ENCODE measurements around the gene AHNAK.

Gene AHNAK

DNA sequence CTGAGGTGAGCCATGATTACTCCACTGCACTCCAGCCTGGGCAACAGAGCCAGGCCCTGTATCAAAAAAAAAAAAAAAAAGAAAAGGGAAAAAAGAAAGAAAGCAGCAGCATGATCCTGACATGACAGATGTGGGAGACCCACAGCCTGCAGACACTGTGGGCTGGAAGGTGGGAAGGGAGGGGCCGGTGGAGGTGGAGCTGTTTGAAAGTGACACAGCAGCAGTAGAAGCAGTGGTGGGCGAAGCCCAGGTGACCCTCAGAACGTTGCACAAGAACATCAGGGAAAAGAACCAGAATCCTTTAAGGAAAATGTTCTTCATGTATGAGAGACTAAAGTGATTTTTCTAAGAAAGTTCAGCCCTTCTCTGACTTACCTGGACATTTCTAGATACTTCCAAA lies 154.1 kb downstream of the AHNAK start:
- Histone ChIP-seq H3K23ac (ENCODE audit: low read length) (no peak overlapping the region), H3K4me1 (ENCODE audit: control insufficient read depth, low read depth, low read length) (peaks cover 8% of the 10 kb centered on the region), H4K5ac (ENCODE audit: low read length) (no peak overlapping the region), H3K79me1 (ENCODE audit: low read length) (no peaks in the 10 kb centered on the region), H3K79me2 (ENCODE audit: control insufficient read depth, insufficient read depth, low read length) (no peaks in the 10 kb centered on the region), H3K4ac (ENCODE audit: low read depth, low read length) (no peak overlapping the region), H3K9ac (ENCODE audit: low read length) (no peak overlapping the region), H3K27ac (ENCODE audit: low read depth, low read length) (no peak overlapping the region), H3K56ac (ENCODE audit: low read length) (no peak overlapping the region), H2AK5ac (ENCODE audit: low read length) (no peak overlapping the region), H3K36me3 (ENCODE audit: control insufficient read depth, insufficient read depth, low read length) (no peaks in the 10 kb centered on the region), H2BK120ac (ENCODE audit: low read depth, low read length) (no peak overlapping the region), H3K4me2 (ENCODE audit: low read length) (no peak overlapping the region), H3K4me3 (ENCODE audit: low read length) (no peak overlapping the region), H2BK5ac (ENCODE audit: low read length) (no peak overlapping the region), H3K18ac (ENCODE audit: low read length) (no peak overlapping the region), H4K8ac (ENCODE audit: low read depth, low read length) (no peak overlapping the region), H3K27me3 (ENCODE audit: insufficient read depth, low read length, poor library complexity) (no peaks in the 10 kb centered on the region), H2BK15ac (replicated peaks; ENCODE audit: low read depth) (no peak overlapping the region)
- WGBS (ENCODE audit: extremely low coverage, insufficient coverage, low lambda C conversion rate): no CpG with 5 or more reads among the region's 3 CpGs
- no peak for DNase-seq

GRCh38 chr11:62391642-62392425 lies 154.8 kb downstream of the AHNAK start:
- H2BK5ac ChIP-seq (ENCODE audit: low read length): no peak overlapping the region
- H4K8ac ChIP-seq (ENCODE audit: low read depth, low read length): no peak overlapping the region
- no peak overlapping the region for H3K9ac ChIP-seq (ENCODE audit: low read length)
- no peak overlapping the region for H3K4ac ChIP-seq (ENCODE audit: low read depth, low read length)
- no peak overlapping the region for H2AK5ac ChIP-seq (ENCODE audit: low read length)
- H3K4me2 ChIP-seq (ENCODE audit: low read length): no peak overlapping the region
- peak; percentile 84 for DNase-seq
- H3K4me1 ChIP-seq (ENCODE audit: control insufficient read depth, low read depth, low read length): peaks cover 8% of the 10 kb centered on the region
- no peak overlapping the region for H2BK15ac ChIP-seq (replicated peaks; ENCODE audit: low read depth)
- H3K56ac ChIP-seq (ENCODE audit: low read length): no peak overlapping the region
- no peaks in the 10 kb centered on the region for H3K79me1 ChIP-seq (ENCODE audit: low read length)
- no peaks in the 10 kb centered on the region for H3K36me3 ChIP-seq (ENCODE audit: control insufficient read depth, insufficient read depth, low read length)
- H3K18ac ChIP-seq (ENCODE audit: low read length): no peak overlapping the region
- H3K4me3 ChIP-seq (ENCODE audit: low read length): no peak overlapping the region
- H4K5ac ChIP-seq (ENCODE audit: low read length): no peak overlapping the region
- H3K79me2 ChIP-seq (ENCODE audit: control insufficient read depth, insufficient read depth, low read length): no peaks in the 10 kb centered on the region
- no peaks in the 10 kb centered on the region for H3K27me3 ChIP-seq (ENCODE audit: insufficient read depth, low read length, poor library complexity)
- no peak overlapping the region for H3K27ac ChIP-seq (ENCODE audit: low read depth, low read length)
- no peak overlapping the region for H2BK120ac ChIP-seq (ENCODE audit: low read depth, low read length)
- no peak overlapping the region for H3K23ac ChIP-seq (ENCODE audit: low read length)
- WGBS (ENCODE audit: extremely low coverage, insufficient coverage, low lambda C conversion rate): no CpG with 5 or more reads among the region's 16 CpGs

DNA sequence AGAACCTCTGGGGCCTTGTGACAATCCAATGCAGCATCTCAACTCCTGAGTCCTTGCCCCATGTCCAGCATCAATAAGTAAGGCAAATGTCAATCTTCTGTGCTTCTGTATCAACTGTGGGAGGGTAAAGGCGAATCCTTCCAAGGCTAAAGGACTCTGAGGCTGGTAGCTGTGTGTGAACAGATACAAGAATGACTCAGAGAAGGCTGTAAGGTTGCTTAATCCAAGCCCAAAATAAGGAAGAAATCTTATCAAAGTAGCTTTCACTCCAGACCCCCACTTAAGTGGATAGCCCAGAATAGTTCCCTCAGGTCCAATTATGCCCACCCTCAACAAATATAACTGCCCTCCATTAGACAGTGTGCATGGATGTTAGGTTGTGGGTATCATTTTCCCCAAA lies 155.9 kb downstream of the AHNAK start:
- no peak overlapping the region for H3K27ac ChIP-seq (ENCODE audit: low read depth, low read length)
- no peak overlapping the region for H4K5ac ChIP-seq (ENCODE audit: low read length)
- H2BK15ac ChIP-seq (replicated peaks; ENCODE audit: low read depth): no peak overlapping the region
- DNase-seq: no peak
- no peak overlapping the region for H3K18ac ChIP-seq (ENCODE audit: low read length)
- H2BK120ac ChIP-seq (ENCODE audit: low read depth, low read length): no peak overlapping the region
- H3K4me1 ChIP-seq (ENCODE audit: control insufficient read depth, low read depth, low read length): peaks cover 8% of the 10 kb centered on the region
- H3K9ac ChIP-seq (ENCODE audit: low read length): no peak overlapping the region
- H4K8ac ChIP-seq (ENCODE audit: low read depth, low read length): no peak overlapping the region
- no peak overlapping the region for H3K23ac ChIP-seq (ENCODE audit: low read length)
- H3K4me2 ChIP-seq (ENCODE audit: low read length): no peak overlapping the region
- no peak overlapping the region for H3K4me3 ChIP-seq (ENCODE audit: low read length)
- H2AK5ac ChIP-seq (ENCODE audit: low read length): no peak overlapping the region
- WGBS (ENCODE audit: extremely low coverage, insufficient coverage, low lambda C conversion rate): no CpG with 5 or more reads among the region's 1 CpG
- H3K56ac ChIP-seq (ENCODE audit: low read length): no peak overlapping the region
- H3K79me1 ChIP-seq (ENCODE audit: low read length): no peaks in the 10 kb centered on the region
- H2BK5ac ChIP-seq (ENCODE audit: low read length): no peak overlapping the region
- H3K4ac ChIP-seq (ENCODE audit: low read depth, low read length): no peak overlapping the region
- no peaks in the 10 kb centered on the region for H3K27me3 ChIP-seq (ENCODE audit: insufficient read depth, low read length, poor library complexity)
- H3K79me2 ChIP-seq (ENCODE audit: control insufficient read depth, insufficient read depth, low read length): no peaks in the 10 kb centered on the region
- H3K36me3 ChIP-seq (ENCODE audit: control insufficient read depth, insufficient read depth, low read length): no peaks in the 10 kb centered on the region

- Histone ChIP-seq H2AK5ac (ENCODE audit: low read length) (no peak overlapping the region), H3K9ac (ENCODE audit: low read length) (no peak overlapping the region), H4K5ac (ENCODE audit: low read length) (no peak overlapping the region), H3K4me1 (ENCODE audit: control insufficient read depth, low read depth, low read length) (peaks cover 8% of the 10 kb centered on the region), H2BK15ac (replicated peaks; ENCODE audit: low read depth) (no peak overlapping the region), H3K4me3 (ENCODE audit: low read length) (no peak overlapping the region), H3K27ac (ENCODE audit: low read depth, low read length) (no peak overlapping the region), H3K23ac (ENCODE audit: low read length) (no peak overlapping the region), H3K36me3 (ENCODE audit: control insufficient read depth, insufficient read depth, low read length) (no peaks in the 10 kb centered on the region), H3K4me2 (ENCODE audit: low read length) (no peak overlapping the region), H3K27me3 (ENCODE audit: insufficient read depth, low read length, poor library complexity) (no peaks in the 10 kb centered on the region), H3K56ac (ENCODE audit: low read length) (no peak overlapping the region), H2BK5ac (ENCODE audit: low read length) (no peak overlapping the region), H3K18ac (ENCODE audit: low read length) (no peak overlapping the region), H2BK120ac (ENCODE audit: low read depth, low read length) (no peak overlapping the region), H3K79me1 (ENCODE audit: low read length) (no peaks in the 10 kb centered on the region), H3K79me2 (ENCODE audit: control insufficient read depth, insufficient read depth, low read length) (no peaks in the 10 kb centered on the region), H4K8ac (ENCODE audit: low read depth, low read length) (no peak overlapping the region), H3K4ac (ENCODE audit: low read depth, low read length) (no peak overlapping the region)
- WGBS (ENCODE audit: extremely low coverage, insufficient coverage, low lambda C conversion rate): no CpG with 5 or more reads among the region's 5 CpGs
- no peak for DNase-seq
Observed at GRCh38 chr11:62390237-62390636, 156.4 kb downstream of the AHNAK start.

- no peaks in the 10 kb centered on the region for H3K36me3 ChIP-seq (ENCODE audit: control insufficient read depth, insufficient read depth, low read length)
- no peak overlapping the region for H3K18ac ChIP-seq (ENCODE audit: low read length)
- H3K9ac ChIP-seq (ENCODE audit: low read length): no peak overlapping the region
- H4K8ac ChIP-seq (ENCODE audit: low read depth, low read length): no peak overlapping the region
- no peak overlapping the region for H2BK5ac ChIP-seq (ENCODE audit: low read length)
- H3K56ac ChIP-seq (ENCODE audit: low read length): no peak overlapping the region
- no peak overlapping the region for H4K5ac ChIP-seq (ENCODE audit: low read length)
- whole genome bisulfite sequencing (ENCODE audit: extremely low coverage, insufficient coverage, low lambda C conversion rate): no CpG with 5 or more reads among the region's 11 CpGs
- H2BK15ac ChIP-seq (replicated peaks; ENCODE audit: low read depth): no peak overlapping the region
- no peak overlapping the region for H2AK5ac ChIP-seq (ENCODE audit: low read length)
- H3K79me1 ChIP-seq (ENCODE audit: low read length): no peaks in the 10 kb centered on the region
- no peak overlapping the region for H3K4me3 ChIP-seq (ENCODE audit: low read length)
- no peaks in the 10 kb centered on the region for H3K27me3 ChIP-seq (ENCODE audit: insufficient read depth, low read length, poor library complexity)
- no peak overlapping the region for H3K23ac ChIP-seq (ENCODE audit: low read length)
- no peak for DNase-seq
- no peak overlapping the region for H2BK120ac ChIP-seq (ENCODE audit: low read depth, low read length)
- peaks cover 8% of the 10 kb centered on the region for H3K4me1 ChIP-seq (ENCODE audit: control insufficient read depth, low read depth, low read length)
- H3K27ac ChIP-seq (ENCODE audit: low read depth, low read length): no peak overlapping the region
- no peak overlapping the region for H3K4ac ChIP-seq (ENCODE audit: low read depth, low read length)
- H3K79me2 ChIP-seq (ENCODE audit: control insufficient read depth, insufficient read depth, low read length): no peaks in the 10 kb centered on the region
- no peak overlapping the region for H3K4me2 ChIP-seq (ENCODE audit: low read length)
Observed at GRCh38 chr11:62388999-62389398, 157.6 kb downstream of the AHNAK start.

- H3K56ac ChIP-seq (ENCODE audit: low read length): no peak overlapping the region
Observed at GRCh38 chr11:62387381-62387780, 159.2 kb downstream of the AHNAK start.

More at GRCh38 chr11:62387381-62387780, 159.2 kb downstream of the AHNAK start:
- H3K4me3 ChIP-seq (ENCODE audit: low read length): no peak overlapping the region
- no peak overlapping the region for H4K5ac ChIP-seq (ENCODE audit: low read length)
- H3K4me2 ChIP-seq (ENCODE audit: low read length): no peak overlapping the region
- H3K9ac ChIP-seq (ENCODE audit: low read length): no peak overlapping the region
- no peak overlapping the region for H2BK120ac ChIP-seq (ENCODE audit: low read depth, low read length)
- no peak overlapping the region for H3K27ac ChIP-seq (ENCODE audit: low read depth, low read length)
- H4K8ac ChIP-seq (ENCODE audit: low read depth, low read length): no peak overlapping the region
- H3K23ac ChIP-seq (ENCODE audit: low read length): no peak overlapping the region
- no peak overlapping the region for H2AK5ac ChIP-seq (ENCODE audit: low read length)
- H3K79me1 ChIP-seq (ENCODE audit: low read length): no peaks in the 10 kb centered on the region
- WGBS (ENCODE audit: extremely low coverage, insufficient coverage, low lambda C conversion rate): no CpG with 5 or more reads among the region's 3 CpGs
- H3K18ac ChIP-seq (ENCODE audit: low read length): no peak overlapping the region
- no peak for DNase-seq
- H3K27me3 ChIP-seq (ENCODE audit: insufficient read depth, low read length, poor library complexity): no peaks in the 10 kb centered on the region
- no peak overlapping the region for H2BK5ac ChIP-seq (ENCODE audit: low read length)
- no peak overlapping the region for H2BK15ac ChIP-seq (replicated peaks; ENCODE audit: low read depth)
- H3K79me2 ChIP-seq (ENCODE audit: control insufficient read depth, insufficient read depth, low read length): no peaks in the 10 kb centered on the region
- peaks cover 8% of the 10 kb centered on the region for H3K4me1 ChIP-seq (ENCODE audit: control insufficient read depth, low read depth, low read length)
- H3K4ac ChIP-seq (ENCODE audit: low read depth, low read length): no peak overlapping the region
- H3K36me3 ChIP-seq (ENCODE audit: control insufficient read depth, insufficient read depth, low read length): no peaks in the 10 kb centered on the region
